H1 (cell line): ENCODE data around the gene PLK3. TPM values are rescaled to one million over a fixed set of nuclear protein-coding genes. Genes with fewer than 3 reads are reported as not detected.

Experiments used
- BACH1 ChIP-seq: IDR thresholded peaks from 2 replicates; pipeline ENCODE4 v1.6.1; 2012; ENCODE audit warnings: low read length, improper control_type of control experiment
- BRCA1 ChIP-seq: IDR thresholded peaks from 2 replicates; pipeline ENCODE4 v1.6.1; 2012; ENCODE audit warnings: low read depth, low read length, improper control_type of control experiment
- CBX8 ChIP-seq: fragments of 300-800, 300-1000 bp; sonication (generic); IDR thresholded peaks from 2 replicates; pipeline ENCODE4 v1.7.1; 2016; ENCODE audit warnings: low read depth, low read length, borderline replicate concordance
- CEBPB ChIP-seq: IDR thresholded peaks from 2 replicates; pipeline ENCODE4 v1.6.1; 2012; ENCODE audit warnings: low read depth, low read length
- EZH2 ChIP-seq: fragments of 200-600 bp; sonication (generic); IDR thresholded peaks from 2 replicates; pipeline ENCODE4 v1.7.1; 2012; ENCODE audit warnings: low read depth, mild to moderate bottlenecking, moderate library complexity, low read length, inconsistent platforms; ENCODE audit not compliant: severe bottlenecking
- HDAC6 ChIP-seq: IDR thresholded peaks from one replicate; pipeline ENCODE4 v1.7.1; 2012; ENCODE audit warnings: low read depth, mild to moderate bottlenecking, inconsistent platforms, low read length, moderate library complexity
- JUND ChIP-seq: IDR thresholded peaks from 2 replicates; pipeline ENCODE4 v1.6.1; 2011; ENCODE audit warnings: mild to moderate bottlenecking, improper control_type of control experiment, low read length
- KDM1A ChIP-seq: fragments of 200-600, 300-600 bp; sonication (generic); IDR thresholded peaks from 2 replicates; pipeline ENCODE4 v1.7.1; 2016; ENCODE audit warnings: mild to moderate bottlenecking, low read length, borderline replicate concordance
- POLR2A ChIP-seq, 2 experiments: IDR thresholded peaks; 1 replicate in 1 of 2; 2 replicates in 1 of 2; pipeline ENCODE4 v1.6.1; 2011; ENCODE audit warnings: low read depth in 2 of 2, low read length in 2 of 2, mild to moderate bottlenecking in 2 of 2; ENCODE audit errors: control extremely low read depth in 1 of 2
- POU5F1 ChIP-seq: IDR thresholded peaks from 2 replicates; pipeline ENCODE4 v1.6.1; 2011; ENCODE audit warnings: low read depth, mild to moderate bottlenecking, low read length, moderate library complexity
- RBBP5 ChIP-seq: IDR thresholded peaks from 2 replicates; pipeline ENCODE4 v1.7.1; 2012; ENCODE audit warnings: low read depth, mild to moderate bottlenecking, inconsistent platforms, low read length, moderate library complexity, borderline replicate concordance
- SIN3A ChIP-seq, 2 experiments: IDR thresholded peaks in 1 of 2; conservative IDR thresholded peaks in 1 of 2; 2 replicates each; pipeline ENCODE4 v1.6.1; 2011 to 2012; ENCODE audit warnings: low read length in 2 of 2, improper control_type of control experiment in 1 of 2, low read depth in 1 of 2, mild to moderate bottlenecking in 1 of 2
- SIRT6 ChIP-seq: IDR thresholded peaks from one replicate; pipeline ENCODE4 v1.7.1; 2012; ENCODE audit warnings: low read length, inconsistent platforms
- SP2 ChIP-seq: IDR thresholded peaks from 2 replicates; pipeline ENCODE4 v1.6.1; 2012; ENCODE audit warnings: mild to moderate bottlenecking, low read length, inconsistent platforms
- SRF ChIP-seq: IDR thresholded peaks from 2 replicates; pipeline ENCODE4 v1.6.1; 2011; ENCODE audit warnings: mild to moderate bottlenecking, low read depth, low read length, moderate library complexity
- TAF1 ChIP-seq: IDR thresholded peaks from 2 replicates; pipeline ENCODE4 v1.6.1; 2011; ENCODE audit warnings: mild to moderate bottlenecking, low read depth, low read length
- YY1 ChIP-seq: IDR thresholded peaks from 2 replicates; pipeline ENCODE4 v1.6.1; 2011; ENCODE audit warnings: low read depth, mild to moderate bottlenecking, low read length
- polyA plus RNA-seq, 7 experiments: library from polyadenylated mRNA; depleted of rRNA in 3 of 7; stranded (reverse) in 5 of 7; unstranded in 2 of 7; fragments of >200 nt in 5 of 7; fragments of 200-250 nt in 2 of 7; gene quantifications; 1 replicate in 5 of 7; 2 replicates in 1 of 7; 4 replicates in 1 of 7; pipeline versions ENCODE4 v1.2.1 to v1.2.3, GENCODE V29; 2011 to 2013; ENCODE audit warnings: missing spikeins in 2 of 7, mixed read lengths in 2 of 7
- total RNA-seq: library from RNA; stranded (reverse); fragmentation: NEBNext Ultra II Directional; extraction: Animal tissue kit (Norgen Biotek cat#: 25700); gene quantifications from 2 replicates; pipeline ENCODE4 v1.2.1, GENCODE V29; 2021
- TF ChIP-seq, protein P1 (sequence below): IDR thresholded peaks from 2 replicates; pipeline ENCODE4 v1.6.1; 2012; ENCODE audit warnings: low read length, inconsistent platforms
- TF ChIP-seq, protein P2 (sequence below): IDR thresholded peaks from 2 replicates; pipeline ENCODE4 v1.6.1; 2011; ENCODE audit warnings: low read length, improper control_type of control experiment

Gene PLK3
- total and polyA plus RNA-seq, 2 of the 8 experiments (the other 6 are each of a cell fraction or from before 2014, with no cell fraction given), result 7.9 to 12.3 TPM

DNA sequence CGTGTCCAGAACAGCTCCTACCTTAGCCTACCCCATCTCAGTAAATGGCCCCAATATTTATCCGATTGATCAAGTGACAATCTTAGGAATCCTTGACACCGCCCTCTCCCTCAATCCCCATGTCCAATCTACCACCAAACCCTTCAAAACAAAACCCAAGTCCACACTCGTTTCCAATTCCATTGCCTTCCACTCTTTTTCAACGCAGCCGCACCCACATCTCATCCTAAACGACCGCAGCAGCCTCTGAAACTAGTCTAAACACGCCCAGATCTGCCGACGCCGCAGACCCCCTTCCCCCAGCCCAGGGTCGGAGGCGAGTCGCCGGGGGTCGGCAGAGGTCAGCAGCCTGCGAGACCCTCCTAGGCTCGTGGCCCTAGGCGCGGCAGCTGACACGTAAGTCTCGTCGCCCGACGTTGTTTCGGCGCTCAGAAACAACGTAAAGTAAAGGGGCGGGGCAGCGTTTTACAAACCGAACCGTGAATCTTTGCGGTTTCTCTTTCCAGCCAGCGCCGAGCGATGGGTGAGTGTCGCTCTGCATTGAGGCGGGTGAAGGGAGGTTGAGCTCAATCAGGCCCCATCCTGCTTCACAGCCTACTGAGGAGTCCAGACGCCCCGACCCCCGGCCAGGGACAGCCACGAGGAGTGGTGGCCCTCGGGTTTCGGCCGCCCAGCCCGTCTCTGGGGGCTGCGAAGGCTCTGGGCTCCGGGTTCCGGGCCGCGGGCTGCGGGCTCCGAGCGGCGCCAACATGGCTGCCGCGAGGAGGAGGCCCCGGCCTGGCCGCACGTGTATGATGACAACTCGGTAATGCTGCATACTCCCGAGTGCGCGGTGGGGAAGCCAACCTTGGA lies 24.9 kb upstream of the PLK3 start, which contains the start of gene RPS8 (continued):
- TF ChIP-seq SIN3A (conservative IDR thresholded peaks at IDR 0.05 in 1 of 2, IDR thresholded peaks at IDR 0.05 in 1 of 2; ENCODE audit: low read depth in 1 of 2, low read length in 2 of 2), result peak in 1 of 2 experiments; percentile 91; a peak in 2 of 4 replicates
- no peak for TF ChIP-seq BACH1
- no peak for TF ChIP-seq SP2
- peak; percentile 49; the same call in 1 of the 2 replicates for TF ChIP-seq JUND
- TF ChIP-seq CBX8, result no peak
- TF ChIP-seq HDAC6, result no peak
- TF ChIP-seq YY1, result peak; percentile 92
- no peak for TF ChIP-seq EZH2
- peak; percentile 89 for TF ChIP-seq SRF
- no peak for TF ChIP-seq POU5F1
- TF ChIP-seq TAF1, result peak; percentile 100
- no peak for TF ChIP-seq CEBPB
- no peak; the same call in 1 of the 2 replicates for TF ChIP-seq RBBP5
- TF ChIP-seq, protein P1, sequence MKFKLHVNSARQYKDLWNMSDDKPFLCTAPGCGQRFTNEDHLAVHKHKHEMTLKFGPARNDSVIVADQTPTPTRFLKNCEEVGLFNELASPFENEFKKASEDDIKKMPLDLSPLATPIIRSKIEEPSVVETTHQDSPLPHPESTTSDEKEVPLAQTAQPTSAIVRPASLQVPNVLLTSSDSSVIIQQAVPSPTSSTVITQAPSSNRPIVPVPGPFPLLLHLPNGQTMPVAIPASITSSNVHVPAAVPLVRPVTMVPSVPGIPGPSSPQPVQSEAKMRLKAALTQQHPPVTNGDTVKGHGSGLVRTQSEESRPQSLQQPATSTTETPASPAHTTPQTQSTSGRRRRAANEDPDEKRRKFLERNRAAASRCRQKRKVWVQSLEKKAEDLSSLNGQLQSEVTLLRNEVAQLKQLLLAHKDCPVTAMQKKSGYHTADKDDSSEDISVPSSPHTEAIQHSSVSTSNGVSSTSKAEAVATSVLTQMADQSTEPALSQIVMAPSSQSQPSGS, result no peak; the same call in 1 of the 2 replicates
- TF ChIP-seq KDM1A, result no peak
- TF ChIP-seq SIRT6, result no peak
- TF ChIP-seq, protein P2, sequence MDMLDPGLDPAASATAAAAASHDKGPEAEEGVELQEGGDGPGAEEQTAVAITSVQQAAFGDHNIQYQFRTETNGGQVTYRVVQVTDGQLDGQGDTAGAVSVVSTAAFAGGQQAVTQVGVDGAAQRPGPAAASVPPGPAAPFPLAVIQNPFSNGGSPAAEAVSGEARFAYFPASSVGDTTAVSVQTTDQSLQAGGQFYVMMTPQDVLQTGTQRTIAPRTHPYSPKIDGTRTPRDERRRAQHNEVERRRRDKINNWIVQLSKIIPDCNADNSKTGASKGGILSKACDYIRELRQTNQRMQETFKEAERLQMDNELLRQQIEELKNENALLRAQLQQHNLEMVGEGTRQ, result 0 out of 2 replicates have a peak, but pooled peaks have one; percentile 24
- TF ChIP-seq POLR2A (IDR thresholded peaks at IDR 0.05; ENCODE audit: control extremely low read depth in 1 of 2, low read depth in 2 of 2, low read length in 2 of 2), result peak; percentile 98 to 99
- no peak; the same call in 1 of the 2 replicates for TF ChIP-seq BRCA1
